DOHH2 (cell line): ENCODE measurements around the gene TMEM45A.

ENCODE experiments used
- CTCF ChIP-seq: fragments of 200-600 bp; sonication (generic); IDR thresholded peaks from one replicate; pipeline ENCODE4 v1.5.1; 2014; ENCODE audit warnings: antibody characterized with exemption, mild to moderate bottlenecking, low read depth, low read length; ENCODE audit not compliant: poor library complexity, severe bottlenecking
- EZH2phosphoT487 ChIP-seq: fragments of 200-600 bp; sonication (generic); IDR thresholded peaks from 2 replicates; pipeline ENCODE4 v1.6.1; 2017; ENCODE audit warnings: borderline replicate concordance, mild to moderate bottlenecking, antibody characterized with exemption, low read length, moderate library complexity, mixed read lengths

GRCh38 chr3:100482176-100482575, 10.2 kb upstream of the TMEM45A start:
- TF ChIP-seq CTCF: no peak
- TF ChIP-seq EZH2phosphoT487: no peak
